Activated T-helper 17 cell treated with anti-CD3 and anti-CD28 coated beads, Interleukin-2, amount 50 U/mL, for 72 hours (primary cell): Measurements from ENCODE around the gene TGM1. TPM values are rescaled to one million over a fixed set of nuclear protein-coding genes. Genes with fewer than 3 reads are reported as not detected.
"Not testable (repeated sequence)": the region's sequence is repeated elsewhere in the genome, so short reads cannot be mapped to it uniquely, and the experiment has no call there.

Experiments
- ATAC-seq: fragments of 150-1000 bp; cut with Tn5 transposase; replicated peaks from 2 replicates; pipeline ENCODE4 v1.10.0; 2021; ENCODE audit warnings: mild to moderate bottlenecking, moderate library complexity
- H3K27ac Mint-ChIP-seq: one replicate; pipeline ENCODE4 v1.8.0; 2022; ENCODE audit warnings: mixed read lengths
- H3K27me3 Mint-ChIP-seq: one replicate; pipeline ENCODE4 v1.8.0; 2022; ENCODE audit warnings: mixed read lengths
- H3K36me3 Mint-ChIP-seq: one replicate; pipeline ENCODE4 v1.8.0; 2022; ENCODE audit warnings: low read depth, mild to moderate bottlenecking, mixed read lengths
- H3K4me1 Mint-ChIP-seq: one replicate; pipeline ENCODE4 v1.8.0; 2022; ENCODE audit warnings: mixed read lengths
- H3K4me3 Mint-ChIP-seq: one replicate; pipeline ENCODE4 v1.8.0; 2022; ENCODE audit warnings: mild to moderate bottlenecking, mixed read lengths
- H3K9me3 Mint-ChIP-seq: one replicate; pipeline ENCODE4 v1.8.0; 2022; ENCODE audit warnings: mixed read lengths
- total RNA-seq, 2 donors: library from RNA; stranded (reverse); gene quantifications; one replicate each; pipeline ENCODE4 v1.2.3, GENCODE V29; 2022

TGM1 gene
- total RNA-seq, 2 donors from 2014 or later: 16.1 to 18.2 TPM

- Mint-ChIP-seq H3K36me3 (peaks cover 24% of the 10 kb centered on the region), H3K9me3 (no peaks in the 10 kb centered on the region), H3K27ac (no peak overlapping the region), H3K4me3 (no peak overlapping the region), H3K4me1 (no peaks in the 10 kb centered on the region), H3K27me3 (no peaks in the 10 kb centered on the region)
- ATAC-seq: no peak
These were observed 6.0 kb downstream of the TGM1 start for GRCh38 chr14:24256960-24257359.

DNA sequence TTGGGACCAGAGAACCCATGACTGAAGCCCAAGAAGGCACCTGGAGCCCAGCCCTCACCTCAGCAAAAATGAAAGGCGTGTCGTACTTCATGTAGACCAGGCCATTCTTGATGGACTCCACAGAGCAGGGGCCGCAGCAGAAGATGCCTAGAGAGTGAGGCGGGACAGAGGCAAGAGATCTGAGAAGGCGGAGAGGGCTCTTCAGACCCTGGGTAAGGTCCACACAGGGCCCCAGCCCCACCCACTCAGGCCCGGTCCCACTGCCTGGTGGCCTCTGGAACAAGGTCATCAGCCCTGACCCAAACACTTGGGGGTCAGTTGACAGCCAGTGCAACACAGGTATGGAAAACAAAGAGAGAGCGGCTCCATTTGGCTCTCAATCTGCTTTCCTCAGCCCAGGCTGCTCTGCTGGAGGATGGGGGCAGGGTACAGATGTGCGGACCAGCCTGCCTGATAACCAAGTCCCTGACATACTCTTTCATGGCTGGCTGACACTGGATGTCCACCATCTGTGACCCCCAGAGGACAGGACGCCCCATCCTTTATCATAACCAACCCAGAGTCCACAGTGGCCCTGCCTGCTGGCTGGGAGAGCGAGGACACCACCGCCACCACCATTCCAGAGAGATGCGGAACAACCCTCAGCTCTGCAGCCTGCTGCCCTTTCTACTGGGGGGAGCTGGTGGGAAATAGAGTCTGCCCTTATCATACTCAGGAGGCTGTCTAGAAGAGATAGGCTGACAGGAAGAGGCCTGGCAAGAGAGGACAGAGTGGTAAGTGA lies 6.9 kb downstream of the TGM1 start:
- no peak overlapping the region for H3K4me3 Mint-ChIP-seq
- H3K4me1 Mint-ChIP-seq: peaks cover 6% of the 10 kb centered on the region
- ATAC-seq: no peak
- H3K9me3 Mint-ChIP-seq: no peaks in the 10 kb centered on the region
- H3K36me3 Mint-ChIP-seq: peaks cover 23% of the 10 kb centered on the region
- no peaks in the 10 kb centered on the region for H3K27me3 Mint-ChIP-seq
- no peak overlapping the region for H3K27ac Mint-ChIP-seq

DNA sequence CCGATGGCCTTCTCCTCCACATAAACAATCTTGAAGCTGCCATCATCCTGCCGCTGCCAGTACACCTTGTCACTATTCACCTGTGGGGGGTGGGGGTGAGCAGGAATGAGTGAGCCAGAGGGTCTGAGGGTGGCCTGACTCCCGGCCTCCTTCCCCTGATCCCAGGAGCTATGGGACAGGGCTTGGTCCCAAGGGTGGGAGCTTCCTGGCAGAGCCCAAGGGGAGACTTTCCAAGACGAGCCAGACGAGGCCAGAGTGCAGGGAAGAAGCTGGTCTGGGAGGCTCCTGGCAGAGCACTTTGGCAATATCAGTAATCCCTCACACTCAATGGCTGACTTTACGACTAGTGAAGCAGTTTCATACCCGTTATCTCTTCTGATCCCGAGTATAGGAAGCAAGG lies 7.5 kb downstream of the TGM1 start:
- H3K4me3 Mint-ChIP-seq: no peak overlapping the region
- ATAC-seq: no peak

DNA sequence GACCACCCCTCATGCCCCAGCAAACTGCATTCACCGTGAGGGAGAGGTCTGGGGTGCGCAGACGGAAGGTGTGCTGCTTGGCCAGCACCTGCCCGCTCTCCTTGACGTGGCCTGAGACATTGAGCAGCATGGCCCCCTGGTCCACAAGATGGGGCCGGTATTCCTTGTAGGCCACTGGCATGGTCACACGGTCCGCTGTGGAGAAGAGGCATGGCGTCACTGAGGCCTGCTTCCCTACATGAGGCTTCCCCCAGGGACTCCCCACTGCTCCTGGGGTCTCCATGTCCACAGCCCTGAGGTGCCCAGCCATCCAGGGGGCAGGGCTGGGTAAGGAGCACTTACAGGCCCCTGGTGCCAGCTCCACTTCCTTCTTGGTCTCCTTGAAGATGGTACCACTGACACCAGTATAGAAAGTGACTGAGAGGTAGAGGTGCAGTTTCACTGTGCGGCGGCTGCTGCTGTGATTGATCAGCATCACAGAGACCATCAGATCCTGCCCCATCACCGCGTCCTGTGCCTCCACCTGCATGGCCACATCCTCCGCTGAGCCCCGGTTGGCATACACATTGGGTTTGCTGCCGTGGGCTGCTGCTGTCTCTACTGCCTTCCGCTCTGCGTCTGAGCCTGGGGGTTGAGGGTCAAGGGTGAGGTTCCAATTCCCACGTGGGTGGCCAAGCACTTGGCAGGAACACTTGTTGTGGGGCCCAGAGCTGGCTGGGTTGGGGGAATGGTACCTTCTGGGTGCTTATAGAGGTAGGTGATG lies 8.2 kb downstream of the TGM1 start:
- peaks cover 15% of the 10 kb centered on the region for H3K4me1 Mint-ChIP-seq
- no peaks in the 10 kb centered on the region for H3K9me3 Mint-ChIP-seq
- no peak overlapping the region for H3K27ac Mint-ChIP-seq
- no peak for ATAC-seq
- H3K4me3 Mint-ChIP-seq: no peak overlapping the region
- no peaks in the 10 kb centered on the region for H3K27me3 Mint-ChIP-seq
- peaks cover 19% of the 10 kb centered on the region for H3K36me3 Mint-ChIP-seq

More for the DNA sequence above, 7.5 kb downstream of the TGM1 start:
- no peaks in the 10 kb centered on the region for H3K9me3 Mint-ChIP-seq
- H3K36me3 Mint-ChIP-seq: peaks cover 19% of the 10 kb centered on the region
- no peak overlapping the region for H3K27ac Mint-ChIP-seq
- H3K27me3 Mint-ChIP-seq: no peaks in the 10 kb centered on the region
- H3K4me1 Mint-ChIP-seq: peaks cover 11% of the 10 kb centered on the region

- no peak for ATAC-seq
- H3K4me3 Mint-ChIP-seq: no peak overlapping the region
- H3K4me1 Mint-ChIP-seq: peaks cover 15% of the 10 kb centered on the region
- no peaks in the 10 kb centered on the region for H3K9me3 Mint-ChIP-seq
- no peak overlapping the region for H3K27ac Mint-ChIP-seq
- H3K27me3 Mint-ChIP-seq: no peaks in the 10 kb centered on the region
- H3K36me3 Mint-ChIP-seq: peaks cover 19% of the 10 kb centered on the region
These were observed 9.0 kb downstream of the TGM1 start for GRCh38 chr14:24253936-24254335.

- ATAC-seq: no peak
- Mint-ChIP-seq H3K9me3 (no peaks in the 10 kb centered on the region), H3K27ac (no peak overlapping the region), H3K4me3 (no peak overlapping the region), H3K4me1 (peaks cover 22% of the 10 kb centered on the region), H3K27me3 (no peaks in the 10 kb centered on the region), H3K36me3 (peaks cover 19% of the 10 kb centered on the region)
These were observed 10.5 kb downstream of the TGM1 start for GRCh38 chr14:24252289-24253124.

DNA sequence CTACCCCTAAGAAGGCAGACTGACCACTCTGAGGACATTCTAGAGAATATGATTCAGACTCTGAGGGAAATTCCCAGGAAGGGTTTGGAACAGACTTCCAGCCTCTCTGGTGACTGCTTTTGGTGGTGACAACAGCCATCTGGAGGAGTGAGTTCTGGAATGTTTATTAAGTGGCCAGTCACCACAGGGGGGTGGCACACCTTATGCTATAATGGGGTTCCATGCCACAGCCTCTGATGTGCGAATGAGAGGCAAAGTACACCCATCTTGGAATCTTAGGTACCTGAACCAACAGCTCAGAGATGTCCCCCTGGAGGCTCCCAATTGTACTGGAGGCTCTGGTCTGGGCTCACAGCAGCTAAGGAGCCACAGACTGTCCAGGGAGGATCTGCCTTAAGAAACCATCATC lies 11.1 kb downstream of the TGM1 start:
- H3K4me3 Mint-ChIP-seq: no peak overlapping the region
- no peak for ATAC-seq
- peaks cover 28% of the 10 kb centered on the region for H3K4me1 Mint-ChIP-seq
- no peaks in the 10 kb centered on the region for H3K27me3 Mint-ChIP-seq
- no peaks in the 10 kb centered on the region for H3K9me3 Mint-ChIP-seq
- H3K27ac Mint-ChIP-seq: peak overlapping the region; percentile 29
- H3K36me3 Mint-ChIP-seq: peaks cover 19% of the 10 kb centered on the region

- H3K36me3 Mint-ChIP-seq: peaks cover 15% of the 10 kb centered on the region
These were observed 12.6 kb downstream of the TGM1 start for GRCh38 chr14:24250354-24250753.

GRCh38 chr14:24249230-24250021 lies 13.6 kb downstream of the TGM1 start:
- Mint-ChIP-seq H3K9me3 (no peaks in the 10 kb centered on the region), H3K27me3 (no peaks in the 10 kb centered on the region), H3K4me1 (peaks cover 31% of the 10 kb centered on the region), H3K36me3 (peaks cover 13% of the 10 kb centered on the region), H3K27ac (no peak overlapping the region), H3K4me3 (no peak overlapping the region)
- no peak for ATAC-seq

More at GRCh38 chr14:24250354-24250753, 12.6 kb downstream of the TGM1 start:
- ATAC-seq: no peak
- Mint-ChIP-seq H3K27ac (peak overlapping the region; percentile 74), H3K9me3 (no peaks in the 10 kb centered on the region), H3K4me1 (peaks cover 31% of the 10 kb centered on the region), H3K27me3 (no peaks in the 10 kb centered on the region), H3K4me3 (peak overlapping the region; percentile 12)

DNA sequence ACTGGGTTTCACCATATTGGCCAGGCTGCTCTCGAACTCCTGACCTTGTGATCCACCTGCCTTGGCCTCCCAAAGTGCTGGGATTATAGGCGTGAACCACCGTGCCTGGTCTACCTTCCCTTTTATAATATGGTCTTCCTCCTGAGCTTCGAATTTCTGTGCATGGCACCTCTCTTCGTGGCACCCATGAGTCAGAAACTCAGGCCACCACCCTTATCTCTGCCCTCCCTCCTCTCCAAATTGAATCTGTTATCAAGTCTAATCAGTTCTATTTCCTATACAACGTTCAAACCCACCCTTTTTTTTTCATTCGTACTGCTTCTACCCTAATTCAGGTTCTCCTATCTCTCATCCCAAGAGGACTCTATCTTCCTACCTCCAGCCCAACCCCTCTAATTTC lies 15.6 kb downstream of the TGM1 start:
- Mint-ChIP-seq H3K4me3 (peak overlapping the region; percentile 71), H3K27me3 (no peaks in the 10 kb centered on the region), H3K27ac (peak overlapping the region; percentile 91), H3K9me3 (no peaks in the 10 kb centered on the region), H3K36me3 (peaks cover 2% of the 10 kb centered on the region), H3K4me1 (peaks cover 31% of the 10 kb centered on the region)
- ATAC-seq: no peak

GRCh38 chr14:24246765-24247212 lies 16.2 kb downstream of the TGM1 start:
- Mint-ChIP-seq H3K4me3 (peak overlapping the region; percentile 71), H3K4me1 (peaks cover 31% of the 10 kb centered on the region), H3K27ac (peak overlapping the region; percentile 91), H3K9me3 (no peaks in the 10 kb centered on the region), H3K36me3 (peaks cover 8% of the 10 kb centered on the region), H3K27me3 (no peaks in the 10 kb centered on the region)
- peak; percentile 28 for ATAC-seq

GRCh38 chr14:24245350-24245749 lies 17.6 kb downstream of the TGM1 start:
- not testable (repeated sequence) for H3K27me3 Mint-ChIP-seq, ATAC-seq, H3K27ac Mint-ChIP-seq, H3K9me3 Mint-ChIP-seq
- peaks cover 18% of the 10 kb centered on the region for H3K36me3 Mint-ChIP-seq
- peaks cover 24% of the 10 kb centered on the region for H3K4me1 Mint-ChIP-seq
- H3K4me3 Mint-ChIP-seq: peak overlapping the region; percentile 83

DNA sequence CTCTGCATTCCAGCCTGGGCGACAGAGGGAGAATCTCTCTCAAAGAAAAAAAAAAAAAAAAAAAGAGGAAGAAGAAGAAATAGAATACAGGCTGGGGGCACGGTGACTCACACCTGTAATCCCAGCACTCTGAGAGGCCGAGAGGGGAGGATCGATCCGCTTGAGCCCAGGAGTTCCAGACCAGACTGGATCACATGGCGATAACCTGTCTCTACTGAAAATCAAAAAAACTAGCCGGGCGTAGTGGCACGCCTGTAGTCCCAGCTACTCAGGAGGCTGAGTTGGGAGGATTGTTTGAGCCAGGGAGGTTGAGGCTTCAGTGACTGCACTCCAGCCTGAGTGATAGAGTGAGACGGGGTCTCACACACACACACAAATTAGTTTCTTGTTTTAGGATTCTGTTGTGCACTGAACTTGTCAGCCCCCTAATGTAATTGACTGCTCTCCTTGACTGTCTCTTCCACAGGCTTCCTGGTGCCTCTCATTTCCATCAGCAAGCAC lies 19.6 kb downstream of the TGM1 start:
- Mint-ChIP-seq H3K27ac (peak overlapping the region; percentile 94), H3K4me1 (peaks cover 40% of the 10 kb centered on the region), H3K4me3 (peak overlapping the region; percentile 83), H3K9me3 (no peaks in the 10 kb centered on the region), H3K36me3 (peaks cover 38% of the 10 kb centered on the region), H3K27me3 (no peaks in the 10 kb centered on the region)
- ATAC-seq: no peak
